CD4-positive, alpha-beta T cell (primary cell): ENCODE results near the gene TMEM129. TPM values are rescaled to one million over a fixed set of nuclear protein-coding genes. Genes with fewer than 3 reads are reported as not detected.

Source experiments
- ATAC-seq: fragments of 200-7000 bp; cut with Tn5 transposase; one replicate; pipeline ENCODE4 v1.10.0; 2022; ENCODE audit warnings: mild to moderate bottlenecking; ENCODE audit not compliant: poor library complexity
- CTCF ChIA-PET: fragments of 350-600 bp; sonication (Branson Sonifier 250); formaldehyde crosslinking; loops from one replicate; lab custom pipeline; 2021; ENCODE audit warnings: antibody characterized with exemption, inconsistent platforms; lab: Charles Lee
- POLR2A ChIA-PET: fragments of 350-600 bp; sonication (Branson Sonifier 250); formaldehyde crosslinking; loops from one replicate; lab custom pipeline; 2021; ENCODE audit warnings: antibody characterized with exemption, inconsistent platforms; lab: Charles Lee
- DNase-seq, 14 experiments: peaks; one replicate each; pipeline ENCODE4 v3.0.0-alpha.2; 2013 to 2020; ENCODE audit warnings: mixed read lengths in 2 of 14
- H3K27ac ChIP-seq, 2 donors: one replicate each; pipeline versions ENCODE4 v1.5.1 to v1.7.0; 2013; ENCODE audit warnings: low read length in 2 of 2, low read depth in 1 of 2, mild to moderate bottlenecking in 1 of 2
- H3K27me3 ChIP-seq, 2 experiments: 1 replicate in 1 of 2; 2 replicates in 1 of 2; pipeline versions ENCODE4 v1.6.1 to v1.7.0; 2013; ENCODE audit warnings: low read length in 2 of 2, control low read depth in 1 of 2, mild to moderate bottlenecking in 1 of 2, moderate library complexity in 1 of 2; ENCODE audit not compliant: insufficient read depth in 2 of 2, control insufficient read depth in 1 of 2
- H3K36me3 ChIP-seq: one replicate; pipeline ENCODE4 v1.6.1; 2013; ENCODE audit warnings: low read length, control low read depth; ENCODE audit not compliant: insufficient read depth
- H3K4me1 ChIP-seq: one replicate; pipeline ENCODE4 v1.6.1; 2013; ENCODE audit warnings: low read length, control low read depth; ENCODE audit not compliant: insufficient read depth
- H3K4me3 ChIP-seq: one replicate; pipeline ENCODE4 v1.5.1; 2013; ENCODE audit warnings: mild to moderate bottlenecking, low read length, moderate library complexity
- H3K9me3 ChIP-seq, 2 experiments: 1 replicate in 1 of 2; 2 replicates in 1 of 2; pipeline versions ENCODE4 v1.6.1 to v1.7.0; 2013; ENCODE audit warnings: low read length in 2 of 2, mild to moderate bottlenecking in 2 of 2, control low read depth in 1 of 2, moderate library complexity in 1 of 2; ENCODE audit not compliant: control insufficient read depth in 1 of 2, insufficient read depth in 1 of 2
- H3K27ac Mint-ChIP-seq: one replicate; pipeline ENCODE4 v1.8.0; 2020; ENCODE audit warnings: mixed read lengths
- H3K27me3 Mint-ChIP-seq: one replicate; pipeline ENCODE4 v1.8.0; 2021; ENCODE audit warnings: mixed read lengths
- H3K36me3 Mint-ChIP-seq: one replicate; pipeline ENCODE4 v1.8.0; 2021; ENCODE audit warnings: low read depth, mixed read lengths
- H3K4me1 Mint-ChIP-seq: one replicate; pipeline ENCODE4 v1.8.0; 2021; ENCODE audit warnings: low read depth, mixed read lengths
- H3K4me3 Mint-ChIP-seq: one replicate; pipeline ENCODE4 v1.8.0; 2020; ENCODE audit warnings: mild to moderate bottlenecking, mixed read lengths
- H3K9me3 Mint-ChIP-seq: one replicate; pipeline ENCODE4 v1.8.0; 2020; ENCODE audit warnings: mixed read lengths
- CTCF ChIP-seq: fragments of 200-600 bp; IDR thresholded peaks from one replicate; pipeline ENCODE4 v1.8.0; 2022; ENCODE audit warnings: antibody characterized with exemption, mild to moderate bottlenecking
- intact Hi-C, 2 experiments: fragments of 100-400 bp; cut with DNase I in 1 of 2; cut with micrococcal nuclease in 1 of 2; formaldehyde crosslinking; loops; one replicate each; pipeline versions ENCODE4 v1.15.1 to v1.9.0; 2023 to 2025; cut with DNase I, micrococcal nuclease
- total RNA-seq, 174 experiments: library from RNA in 2 of 174; stranded (reverse) in 2 of 174; gene quantifications; one replicate each; pipeline ENCODE4 v1.2.3 and lab custom pipeline; 2021 to 2026

The TMEM129 gene
- total RNA-seq, 2 experiments from 2014 or later: 17.2 to 17.6 TPM

GRCh38 chr4:1731180-1731579 lies 10.1 kb upstream of the TMEM129 start:
- TF ChIP-seq CTCF: no peak
- no peak overlapping the region for H3K4me3 ChIP-seq
- peaks cover 48% of the 10 kb centered on the region for H3K4me1 ChIP-seq
- DNase-seq (no peak), ATAC-seq (peak; percentile 32)
- no peaks in the 10 kb centered on the region for H3K9me3 ChIP-seq
- no peaks in the 10 kb centered on the region for H3K27me3 ChIP-seq
- Mint-ChIP-seq H3K9me3 (no peaks in the 10 kb centered on the region), H3K27me3 (no peaks in the 10 kb centered on the region), H3K4me1 (peaks cover 17% of the 10 kb centered on the region), H3K36me3 (peaks cover 88% of the 10 kb centered on the region), H3K27ac (no peak overlapping the region), H3K4me3 (no peak overlapping the region)
- CTCF ChIA-PET: interaction anchor here (0.7 kb wide), 1 partner anchor 38 kb away, joined by 3 read pairs; no protein-coding TSS in a partner anchor
- POLR2A ChIA-PET: interaction anchor here (12.1 kb wide), 1 partner anchor 40 kb away, joined by 128 read pairs; no protein-coding TSS in a partner anchor
- no peak overlapping the region for H3K27ac ChIP-seq
- peaks cover 84% of the 10 kb centered on the region for H3K36me3 ChIP-seq
- intact Hi-C loops: no loop called here

- ATAC-seq (no peak), DNase-seq (no peak)
- Histone ChIP-seq H3K4me1 (peaks cover 54% of the 10 kb centered on the region), H3K9me3 (no peaks in the 10 kb centered on the region), H3K36me3 (peaks cover 85% of the 10 kb centered on the region), H3K4me3 (no peak overlapping the region), H3K27ac (no peak overlapping the region), H3K27me3 (no peaks in the 10 kb centered on the region)
- no peaks in the 10 kb centered on the region for H3K27me3 Mint-ChIP-seq
- no peaks in the 10 kb centered on the region for H3K9me3 Mint-ChIP-seq
- ChIA-PET POLR2A (interaction anchor here (12.1 kb wide), 1 partner anchor 39 kb away, joined by 128 read pairs; no protein-coding TSS in a partner anchor), CTCF (interaction anchor here (0.7 to 2.1 kb wide), 2 partner anchors 37 to 49 kb away, joined by 3 to 32 read pairs; no protein-coding TSS in a partner anchor)
- intact Hi-C loops: no loop called here
- H3K36me3 Mint-ChIP-seq: peaks cover 88% of the 10 kb centered on the region
- H3K4me1 Mint-ChIP-seq: peaks cover 21% of the 10 kb centered on the region
- H3K4me3 Mint-ChIP-seq: no peak overlapping the region
- no peak for TF ChIP-seq CTCF
- no peak overlapping the region for H3K27ac Mint-ChIP-seq
Observed at GRCh38 chr4:1730532-1731135, 9.5 kb upstream of the TMEM129 start.

GRCh38 chr4:1728061-1728980 lies 7.2 kb upstream of the TMEM129 start:
- H3K9me3 ChIP-seq: no peaks in the 10 kb centered on the region
- H3K4me3 ChIP-seq: no peak overlapping the region
- TF ChIP-seq CTCF: no peak
- intact Hi-C loops: loop anchor here in 1 of 2 experiments (10.0 kb wide), 1 partner anchor 1346 kb away; the partner anchor contains the start of genes HTT and HTT-AS
- no peaks in the 10 kb centered on the region for H3K9me3 Mint-ChIP-seq
- H3K27me3 ChIP-seq: no peaks in the 10 kb centered on the region
- H3K4me3 Mint-ChIP-seq: no peak overlapping the region
- ChIA-PET POLR2A (interaction anchor here (12.1 kb wide), 1 partner anchor 37 kb away, joined by 128 read pairs; no protein-coding TSS in a partner anchor), CTCF (interaction anchor here (0.9 to 7.0 kb wide), 2 partner anchors 35 to 45 kb away, joined by 3 to 84 read pairs; no protein-coding TSS in a partner anchor)
- ATAC-seq: no peak
- H3K27ac ChIP-seq: no peak overlapping the region
- peak in 1 of 14 experiments; percentile 29 for DNase-seq
- H3K27ac Mint-ChIP-seq: no peak overlapping the region
- H3K36me3 ChIP-seq: peaks cover 71% of the 10 kb centered on the region
- H3K4me1 Mint-ChIP-seq: peaks cover 41% of the 10 kb centered on the region
- peaks cover 77% of the 10 kb centered on the region for H3K4me1 ChIP-seq
- peaks cover 82% of the 10 kb centered on the region for H3K36me3 Mint-ChIP-seq
- H3K27me3 Mint-ChIP-seq: no peaks in the 10 kb centered on the region
